HepG2 (cell line): ENCODE results near the gene ZDHHC3. TPM values are rescaled to one million over a fixed set of nuclear protein-coding genes. Genes with fewer than 3 reads are reported as not detected.

ENCODE experiments used
- AHR ChIP-seq: IDR thresholded peaks from 2 replicates; pipeline ENCODE4 v1.6.1; 2018; ENCODE audit warnings: missing genetic modification reagents, missing compliant biosample characterization
- ARID5B ChIP-seq: IDR thresholded peaks from 2 replicates; pipeline ENCODE4 v1.4.0; 2020; ENCODE audit warnings: mild to moderate bottlenecking, missing genetic modification reagents
- ASH2L ChIP-seq: fragments of 300-600, 200-600 bp; sonication (generic); IDR thresholded peaks from 2 replicates; pipeline ENCODE4 v1.7.0; 2017; ENCODE audit warnings: low read depth, mild to moderate bottlenecking, moderate library complexity, mixed read lengths, low read length; ENCODE audit not compliant: insufficient read length
- CBX5 ChIP-seq: sonication (generic); formaldehyde crosslinking; IDR thresholded peaks from 2 replicates; pipeline ENCODE4 v1.4.0; 2020; ENCODE audit warnings: missing genetic modification reagents, borderline replicate concordance
- FOSL1 ChIP-seq: sonication (generic); formaldehyde crosslinking; IDR thresholded peaks from 2 replicates; pipeline ENCODE4 v1.9.0; 2021; ENCODE audit warnings: missing genetic modification reagents, borderline replicate concordance
- FOXO1 ChIP-seq: sonication (generic); formaldehyde crosslinking; IDR thresholded peaks from 2 replicates; pipeline ENCODE4 v1.4.0; 2020; ENCODE audit warnings: missing genetic modification reagents
- HCFC1 ChIP-seq: fragments of 150-350 bp; IDR thresholded peaks from 2 replicates; pipeline ENCODE4 v1.6.1; 2014; ENCODE audit warnings: low read depth, low read length
- HIC2 ChIP-seq: sonication (generic); formaldehyde crosslinking; IDR thresholded peaks from 2 replicates; pipeline ENCODE4 v1.9.0; 2022; ENCODE audit warnings: low read depth, missing genetic modification reagents
- ISX ChIP-seq: sonication (generic); formaldehyde crosslinking; conservative IDR thresholded peaks from 2 replicates; pipeline ENCODE4 v1.5.0; 2020; ENCODE audit warnings: missing genetic modification reagents
- KLF6 ChIP-seq: IDR thresholded peaks from 2 replicates; pipeline ENCODE4 v1.8.0; 2016; ENCODE audit warnings: missing biosample characterization, missing genetic modification reagents
- MAX ChIP-seq: IDR thresholded peaks from 2 replicates; pipeline ENCODE4 v1.6.1; 2012; ENCODE audit warnings: inconsistent platforms
- MTF2 ChIP-seq: sonication (generic); formaldehyde crosslinking; IDR thresholded peaks from 2 replicates; pipeline ENCODE4 v1.5.0; 2020; ENCODE audit warnings: missing genetic modification reagents, borderline replicate concordance
- NR1H2 ChIP-seq: sonication (generic); formaldehyde crosslinking; IDR thresholded peaks from 2 replicates; pipeline ENCODE4 v1.8.1; 2022; ENCODE audit warnings: low read depth, missing genetic modification reagents, borderline replicate concordance
- SUZ12 ChIP-seq: fragments of 150-350 bp; IDR thresholded peaks from 2 replicates; pipeline ENCODE4 v1.6.1; 2014; ENCODE audit warnings: low read depth, low read length
- TAF1 ChIP-seq: sonication (generic); formaldehyde crosslinking; IDR thresholded peaks from 2 replicates; pipeline ENCODE4 v1.4.0; 2020; ENCODE audit warnings: missing genetic modification reagents
- ZBTB25 ChIP-seq: IDR thresholded peaks from 2 replicates; pipeline ENCODE4 v1.6.1; 2018; ENCODE audit warnings: missing genetic modification reagents
- ZBTB49 ChIP-seq: sonication (generic); formaldehyde crosslinking; IDR thresholded peaks from 2 replicates; pipeline ENCODE4 v1.4.0; 2020; ENCODE audit warnings: missing genetic modification reagents, borderline replicate concordance
- ZNF101 ChIP-seq: sonication (generic); formaldehyde crosslinking; IDR thresholded peaks from 2 replicates; pipeline ENCODE4 v1.4.0; 2020; ENCODE audit warnings: mild to moderate bottlenecking, low read depth, missing genetic modification reagents, borderline replicate concordance
- ZNF160 ChIP-seq: sonication (generic); formaldehyde crosslinking; IDR thresholded peaks from 2 replicates; pipeline ENCODE4 v1.8.0; 2022; ENCODE audit warnings: mild to moderate bottlenecking, inconsistent platforms, missing genetic modification reagents
- ZNF335 ChIP-seq: sonication (generic); formaldehyde crosslinking; IDR thresholded peaks from 2 replicates; pipeline ENCODE4 v1.4.0; 2020; ENCODE audit warnings: missing genetic modification reagents
- ZNF34 ChIP-seq: sonication (generic); formaldehyde crosslinking; IDR thresholded peaks from 2 replicates; pipeline ENCODE4 v1.4.0; 2020; ENCODE audit warnings: mild to moderate bottlenecking, missing genetic modification reagents, borderline replicate concordance
- ZNF674 ChIP-seq: sonication (generic); formaldehyde crosslinking; IDR thresholded peaks from 2 replicates; pipeline ENCODE4 v1.5.0; 2020; ENCODE audit warnings: low read depth, mild to moderate bottlenecking, missing genetic modification reagents
- ZSCAN21 ChIP-seq: sonication (generic); formaldehyde crosslinking; IDR thresholded peaks from 2 replicates; pipeline ENCODE4 v1.8.0; 2022; ENCODE audit warnings: mild to moderate bottlenecking, missing genetic modification reagents, moderate library complexity, borderline replicate concordance
- polyA plus RNA-seq, 8 experiments: library from polyadenylated mRNA; depleted of rRNA in 3 of 8; stranded (reverse) in 7 of 8; unstranded in 1 of 8; fragments of >200 nt; fragmentation: Illumina TruSeq in 4 of 8; extraction: Trizol in 4 of 8; gene quantifications; 2 replicates each; pipeline versions ENCODE4 v1.2.1 to v1.2.3, GENCODE V29; 2011 to 2016; ENCODE audit warnings: low read depth in 4 of 8, missing spikeins in 1 of 8, mixed read lengths in 1 of 8; ENCODE audit not compliant: insufficient read depth in 1 of 8
- total RNA-seq, 5 experiments: library from RNA; depleted of rRNA; stranded (reverse); fragments of >200 nt; fragmentation: Illumina TruSeq; extraction: Trizol; gene quantifications; 2 replicates each; pipeline ENCODE4 v1.2.3, GENCODE V29; 2016; ENCODE audit warnings: low read depth in 1 of 5

The ZDHHC3 gene
- total and polyA plus RNA-seq, 2 of the 13 experiments (the other 11 are each of a cell fraction or from before 2014, with no cell fraction given), result 44.1 to 65.7 TPM

- TF ChIP-seq MAX, result peak; percentile 12; the same call in 1 of the 2 replicates
- TF ChIP-seq HCFC1, result no peak
- TF ChIP-seq AHR (CRISPR knock-in tag), result no peak
- no peak for TF ChIP-seq ZBTB49 (CRISPR knock-in tag)
- TF ChIP-seq FOSL1 (CRISPR knock-in tag), result no peak
- TF ChIP-seq ZNF34 (CRISPR knock-in tag), result no peak
- TF ChIP-seq ZBTB25 (CRISPR knock-in tag), result no peak
- no peak for TF ChIP-seq ZNF674 (CRISPR knock-in tag)
- no peak for TF ChIP-seq KLF6 (CRISPR knock-in tag)
- TF ChIP-seq ZNF101 (CRISPR knock-in tag), result no peak
- no peak for TF ChIP-seq ZNF160 (CRISPR knock-in tag)
- TF ChIP-seq MTF2, result no peak
- TF ChIP-seq CBX5 (CRISPR knock-in tag), result no peak
- no peak for TF ChIP-seq SUZ12
- no peak for TF ChIP-seq ZNF335
- peak; percentile 48; the same call in 1 of the 2 replicates for TF ChIP-seq ARID5B
- no peak for TF ChIP-seq NR1H2 (CRISPR knock-in tag)
- no peak for TF ChIP-seq TAF1 (CRISPR knock-in tag)
- TF ChIP-seq HIC2 (CRISPR knock-in tag), result no peak
- TF ChIP-seq ASH2L, result no peak
- TF ChIP-seq ISX (CRISPR knock-in tag), result no peak
- no peak for TF ChIP-seq ZSCAN21 (CRISPR knock-in tag)
- peak; percentile 47; the same call in 1 of the 2 replicates for TF ChIP-seq FOXO1 (CRISPR knock-in tag)
Observed at GRCh38 chr3:44954962-44955361, 21.0 kb downstream of the ZDHHC3 start (continued).
